ENCODE measurements around the gene PALM. TPM values are rescaled to one million over a fixed set of nuclear protein-coding genes. Genes with fewer than 3 reads are reported as not detected.
A peak's percentile ranks its signal among the peaks of the same experiment; 100 is the strongest.

PALM gene
- total and polyA plus RNA-seq, 9 of the 15 experiments (the other 6 are each of a cell fraction or from before 2014, with no cell fraction given): 0.04 to 6.6 (median 1.7) TPM

GRCh38 chr19:796692-797527, 88.2 kb downstream of the PALM start, which contains the start of gene PTBP1 (continued):
- TF ChIP-seq ZNF318 (IDR thresholded peaks at IDR 0.05; ENCODE audit: borderline replicate concordance in 1 of 2, low read depth in 1 of 2): no peak
- peak; percentile 87 for TF ChIP-seq BHLHE40 (IDR thresholded peaks at IDR 0.05; ENCODE audit: low read length)
- TF ChIP-seq, protein P1, sequence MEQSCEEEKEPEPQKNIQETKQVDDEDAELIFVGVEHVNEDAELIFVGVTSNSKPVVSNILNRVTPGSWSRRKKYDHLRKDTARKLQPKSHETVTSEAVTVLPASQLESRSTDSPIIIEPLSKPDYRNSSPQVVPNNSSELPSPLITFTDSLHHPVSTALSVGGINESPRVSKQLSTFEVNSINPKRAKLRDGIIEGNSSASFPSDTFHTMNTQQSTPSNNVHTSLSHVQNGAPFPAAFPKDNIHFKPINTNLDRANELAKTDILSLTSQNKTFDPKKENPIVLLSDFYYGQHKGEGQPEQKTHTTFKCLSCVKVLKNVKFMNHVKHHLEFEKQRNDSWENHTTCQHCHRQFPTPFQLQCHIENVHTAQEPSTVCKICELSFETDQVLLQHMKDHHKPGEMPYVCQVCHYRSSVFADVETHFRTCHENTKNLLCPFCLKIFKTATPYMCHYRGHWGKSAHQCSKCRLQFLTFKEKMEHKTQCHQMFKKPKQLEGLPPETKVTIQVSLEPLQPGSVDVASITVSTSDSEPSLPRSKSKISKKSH (CRISPR knock-in tag; IDR thresholded peaks at IDR 0.05): no peak
- TF ChIP-seq, protein P2, sequence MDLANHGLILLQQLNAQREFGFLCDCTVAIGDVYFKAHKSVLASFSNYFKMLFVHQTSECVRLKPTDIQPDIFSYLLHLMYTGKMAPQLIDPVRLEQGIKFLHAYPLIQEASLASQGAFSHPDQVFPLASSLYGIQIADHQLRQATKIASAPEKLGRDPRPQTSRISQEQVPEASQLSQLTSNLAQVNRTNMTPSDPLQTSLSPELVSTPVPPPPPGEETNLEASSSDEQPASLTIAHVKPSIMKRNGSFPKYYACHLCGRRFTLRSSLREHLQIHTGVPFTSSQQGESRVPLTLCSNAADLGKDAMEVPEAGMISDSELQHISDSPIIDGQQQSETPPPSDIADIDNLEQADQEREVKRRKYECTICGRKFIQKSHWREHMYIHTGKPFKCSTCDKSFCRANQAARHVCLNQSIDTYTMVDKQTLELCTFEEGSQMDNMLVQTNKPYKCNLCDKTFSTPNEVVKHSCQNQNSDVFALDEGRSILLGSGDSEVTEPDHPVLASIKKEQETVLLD (IDR thresholded peaks at IDR 0.05): peak; percentile 73
- TF ChIP-seq ETV6 (IDR thresholded peaks at IDR 0.05; ENCODE audit: borderline replicate concordance in 1 of 2, low read depth in 2 of 2, low read length in 1 of 2): 0 out of 4 replicates have a peak, but pooled peaks of 1 of the 2 experiments have one; percentile 27
- TF ChIP-seq ETV6 (CRISPR knock-in tag; IDR thresholded peaks at IDR 0.05; ENCODE audit: borderline replicate concordance): no peak
- TF ChIP-seq MEIS2 (IDR thresholded peaks at IDR 0.05; ENCODE audit: partially characterized antibody): no peak
- TF ChIP-seq, protein P3, sequence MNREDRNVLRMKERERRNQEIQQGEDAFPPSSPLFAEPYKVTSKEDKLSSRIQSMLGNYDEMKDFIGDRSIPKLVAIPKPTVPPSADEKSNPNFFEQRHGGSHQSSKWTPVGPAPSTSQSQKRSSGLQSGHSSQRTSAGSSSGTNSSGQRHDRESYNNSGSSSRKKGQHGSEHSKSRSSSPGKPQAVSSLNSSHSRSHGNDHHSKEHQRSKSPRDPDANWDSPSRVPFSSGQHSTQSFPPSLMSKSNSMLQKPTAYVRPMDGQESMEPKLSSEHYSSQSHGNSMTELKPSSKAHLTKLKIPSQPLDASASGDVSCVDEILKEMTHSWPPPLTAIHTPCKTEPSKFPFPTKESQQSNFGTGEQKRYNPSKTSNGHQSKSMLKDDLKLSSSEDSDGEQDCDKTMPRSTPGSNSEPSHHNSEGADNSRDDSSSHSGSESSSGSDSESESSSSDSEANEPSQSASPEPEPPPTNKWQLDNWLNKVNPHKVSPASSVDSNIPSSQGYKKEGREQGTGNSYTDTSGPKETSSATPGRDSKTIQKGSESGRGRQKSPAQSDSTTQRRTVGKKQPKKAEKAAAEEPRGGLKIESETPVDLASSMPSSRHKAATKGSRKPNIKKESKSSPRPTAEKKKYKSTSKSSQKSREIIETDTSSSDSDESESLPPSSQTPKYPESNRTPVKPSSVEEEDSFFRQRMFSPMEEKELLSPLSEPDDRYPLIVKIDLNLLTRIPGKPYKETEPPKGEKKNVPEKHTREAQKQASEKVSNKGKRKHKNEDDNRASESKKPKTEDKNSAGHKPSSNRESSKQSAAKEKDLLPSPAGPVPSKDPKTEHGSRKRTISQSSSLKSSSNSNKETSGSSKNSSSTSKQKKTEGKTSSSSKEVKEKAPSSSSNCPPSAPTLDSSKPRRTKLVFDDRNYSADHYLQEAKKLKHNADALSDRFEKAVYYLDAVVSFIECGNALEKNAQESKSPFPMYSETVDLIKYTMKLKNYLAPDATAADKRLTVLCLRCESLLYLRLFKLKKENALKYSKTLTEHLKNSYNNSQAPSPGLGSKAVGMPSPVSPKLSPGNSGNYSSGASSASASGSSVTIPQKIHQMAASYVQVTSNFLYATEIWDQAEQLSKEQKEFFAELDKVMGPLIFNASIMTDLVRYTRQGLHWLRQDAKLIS (CRISPR knock-in tag; IDR thresholded peaks at IDR 0.05): peak; percentile 73; the same call in 1 of the 2 replicates
- peak; percentile 2; the same call in 1 of the 2 replicates for TF ChIP-seq TCF7 (IDR thresholded peaks at IDR 0.05; ENCODE audit: borderline replicate concordance)
- no peak for TF ChIP-seq ARID1B (IDR thresholded peaks at IDR 0.05)
- TF ChIP-seq TRIM28 (IDR thresholded peaks at IDR 0.05): no peak

Data from K562 (cell line).